HepG2 (cell line): Measurements from ENCODE around the gene CD72. TPM values are rescaled to one million over a fixed set of nuclear protein-coding genes. Genes with fewer than 3 reads are reported as not detected.

Experiments
- FIP1L1 ChIP-seq: fragments of 200-400 bp; formaldehyde crosslinking; IDR thresholded peaks from 2 replicates; pipeline ENCODE4 v1.6.1; 2018; ENCODE audit warnings: low read depth, mild to moderate bottlenecking, low read length, moderate library complexity, borderline replicate concordance; ENCODE audit not compliant: insufficient read depth
- GATAD2A ChIP-seq: IDR thresholded peaks from 2 replicates; pipeline ENCODE4 v1.6.1; 2016
- GPN1 ChIP-seq: sonication (generic); formaldehyde crosslinking; IDR thresholded peaks from 2 replicates; pipeline ENCODE4 v1.5.1; 2020; ENCODE audit warnings: missing genetic modification reagents, borderline replicate concordance
- IRX3 ChIP-seq: sonication (generic); formaldehyde crosslinking; IDR thresholded peaks from 2 replicates; pipeline ENCODE4 v1.8.1; 2023; ENCODE audit warnings: mild to moderate bottlenecking, low read depth, missing genetic modification reagents, borderline replicate concordance
- NR2F1 ChIP-seq, 2 experiments: fragments of 450-650 bp in 1 of 2; formaldehyde crosslinking in 1 of 2; IDR thresholded peaks; 2 replicates each; pipeline versions ENCODE4 v1.5.0 to v1.6.1; 2016 to 2020; ENCODE audit warnings: mild to moderate bottlenecking in 1 of 2, missing compliant biosample characterization in 1 of 2, missing genetic modification reagents in 1 of 2, moderate library complexity in 1 of 2
- PTBP1 ChIP-seq: fragments of 200-400 bp; formaldehyde crosslinking; IDR thresholded peaks from 2 replicates; pipeline ENCODE4 v1.6.1; 2018; ENCODE audit warnings: low read length, low read depth; ENCODE audit not compliant: poor library complexity, severe bottlenecking
- SMARCC2 ChIP-seq: fragments of 450-650 bp; IDR thresholded peaks from 2 replicates; pipeline ENCODE4 v1.6.1; 2017; ENCODE audit warnings: antibody characterized with exemption, mild to moderate bottlenecking
- SMARCE1 ChIP-seq: fragments of 450-650 bp; IDR thresholded peaks from 2 replicates; pipeline ENCODE4 v1.6.1; 2017; ENCODE audit warnings: borderline replicate concordance
- YEATS2 ChIP-seq: sonication (generic); formaldehyde crosslinking; IDR thresholded peaks from 2 replicates; pipeline ENCODE4 v1.4.0; 2020; ENCODE audit warnings: missing genetic modification reagents, borderline replicate concordance
- ZFY ChIP-seq: sonication (generic); formaldehyde crosslinking; IDR thresholded peaks from 2 replicates; pipeline ENCODE4 v1.4.0; 2020; ENCODE audit warnings: missing genetic modification reagents
- ZNF205 ChIP-seq: IDR thresholded peaks from 2 replicates; pipeline ENCODE4 v1.6.1; 2018; ENCODE audit warnings: missing biosample characterization, missing genetic modification reagents
- ZNF235 ChIP-seq: sonication (generic); formaldehyde crosslinking; IDR thresholded peaks from 2 replicates; pipeline ENCODE4 v1.8.1; 2023; ENCODE audit warnings: mild to moderate bottlenecking, missing genetic modification reagents, borderline replicate concordance
- ZNF558 ChIP-seq: sonication (generic); formaldehyde crosslinking; IDR thresholded peaks from 2 replicates; pipeline ENCODE4 v1.9.0; 2022; ENCODE audit warnings: mild to moderate bottlenecking, missing genetic modification reagents, borderline replicate concordance
- ZNF567 ChIP-seq: sonication (generic); formaldehyde crosslinking; IDR thresholded peaks from 2 replicates; pipeline ENCODE4 v1.8.1; 2023; ENCODE audit warnings: mild to moderate bottlenecking, missing genetic modification reagents, borderline replicate concordance
- ZNF724P ChIP-seq: sonication (generic); formaldehyde crosslinking; IDR thresholded peaks from 2 replicates; pipeline ENCODE4 v1.8.0; 2022; ENCODE audit warnings: missing genetic modification reagents, borderline replicate concordance
- polyA plus RNA-seq, 8 experiments: library from polyadenylated mRNA; depleted of rRNA in 3 of 8; stranded (reverse) in 7 of 8; unstranded in 1 of 8; fragments of >200 nt; fragmentation: Illumina TruSeq in 4 of 8; extraction: Trizol in 4 of 8; gene quantifications; 2 replicates each; pipeline versions ENCODE4 v1.2.1 to v1.2.3, GENCODE V29; 2011 to 2016; ENCODE audit warnings: low read depth in 4 of 8, missing spikeins in 1 of 8, mixed read lengths in 1 of 8; ENCODE audit not compliant: insufficient read depth in 1 of 8
- total RNA-seq, 5 experiments: library from RNA; depleted of rRNA; stranded (reverse); fragments of >200 nt; fragmentation: Illumina TruSeq; extraction: Trizol; gene quantifications; 2 replicates each; pipeline ENCODE4 v1.2.3, GENCODE V29; 2016; ENCODE audit warnings: low read depth in 1 of 5
- TF ChIP-seq, protein P1 (sequence below): sonication (generic); formaldehyde crosslinking; IDR thresholded peaks from 2 replicates; pipeline ENCODE4 v1.4.0; 2020; ENCODE audit warnings: mild to moderate bottlenecking, missing genetic modification reagents
- TF ChIP-seq, protein P2 (sequence below): sonication (generic); formaldehyde crosslinking; IDR thresholded peaks from 2 replicates; pipeline ENCODE4 v1.4.0; 2020; ENCODE audit warnings: missing genetic modification reagents

CD72 gene
- total and polyA plus RNA-seq, 2 of the 13 experiments (the other 11 are each of a cell fraction or from before 2014, with no cell fraction given), result 0.18 to 1.1 TPM

DNA sequence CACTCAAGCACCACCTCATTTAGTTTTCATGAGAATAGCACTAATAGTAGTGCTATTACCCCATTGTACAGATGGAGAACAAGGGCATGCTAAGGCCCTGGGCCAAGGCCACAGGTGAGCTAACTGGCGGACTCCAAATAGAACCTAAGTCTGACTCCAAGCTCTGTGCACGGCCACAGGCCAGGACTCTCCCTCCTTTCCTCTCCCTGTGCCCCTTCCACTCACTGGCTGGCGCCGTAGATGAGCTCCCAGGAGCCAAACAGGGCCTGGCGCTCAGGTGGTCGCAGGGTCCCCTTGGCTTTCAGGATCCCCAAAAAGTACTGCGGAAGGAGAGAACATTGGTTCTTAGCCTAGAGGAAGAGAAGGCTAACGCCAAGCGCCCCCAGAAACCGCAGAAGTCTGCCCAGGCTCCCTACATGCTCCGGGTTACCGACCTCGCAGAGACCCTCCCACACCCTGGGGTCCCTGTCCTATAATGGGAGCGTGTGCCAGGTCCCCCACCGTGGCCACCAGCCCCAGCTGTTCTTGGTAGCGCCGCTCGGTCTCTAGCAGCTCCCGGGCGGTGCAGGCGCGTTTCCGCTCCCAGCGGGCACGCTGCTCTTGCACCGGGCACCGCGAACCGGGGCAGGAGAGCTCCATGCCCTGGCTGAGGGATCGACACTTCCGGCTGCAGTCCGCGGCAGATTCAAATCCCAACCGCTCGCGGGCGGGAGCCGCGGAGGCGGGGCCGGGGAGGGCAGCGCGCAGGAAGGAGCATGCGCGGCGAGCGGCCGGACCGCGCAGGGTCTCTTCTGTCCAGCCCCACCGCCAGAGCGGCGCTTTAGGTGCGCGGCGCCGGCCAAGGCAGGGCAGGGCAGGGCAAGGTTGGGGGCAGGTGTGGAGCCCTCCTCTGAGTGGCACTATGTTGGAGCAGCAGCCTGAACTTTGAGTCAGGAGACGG lies 46.6 kb upstream of the CD72 start, which contains the start of gene ARHGEF39 (continued):
- TF ChIP-seq, protein P1, sequence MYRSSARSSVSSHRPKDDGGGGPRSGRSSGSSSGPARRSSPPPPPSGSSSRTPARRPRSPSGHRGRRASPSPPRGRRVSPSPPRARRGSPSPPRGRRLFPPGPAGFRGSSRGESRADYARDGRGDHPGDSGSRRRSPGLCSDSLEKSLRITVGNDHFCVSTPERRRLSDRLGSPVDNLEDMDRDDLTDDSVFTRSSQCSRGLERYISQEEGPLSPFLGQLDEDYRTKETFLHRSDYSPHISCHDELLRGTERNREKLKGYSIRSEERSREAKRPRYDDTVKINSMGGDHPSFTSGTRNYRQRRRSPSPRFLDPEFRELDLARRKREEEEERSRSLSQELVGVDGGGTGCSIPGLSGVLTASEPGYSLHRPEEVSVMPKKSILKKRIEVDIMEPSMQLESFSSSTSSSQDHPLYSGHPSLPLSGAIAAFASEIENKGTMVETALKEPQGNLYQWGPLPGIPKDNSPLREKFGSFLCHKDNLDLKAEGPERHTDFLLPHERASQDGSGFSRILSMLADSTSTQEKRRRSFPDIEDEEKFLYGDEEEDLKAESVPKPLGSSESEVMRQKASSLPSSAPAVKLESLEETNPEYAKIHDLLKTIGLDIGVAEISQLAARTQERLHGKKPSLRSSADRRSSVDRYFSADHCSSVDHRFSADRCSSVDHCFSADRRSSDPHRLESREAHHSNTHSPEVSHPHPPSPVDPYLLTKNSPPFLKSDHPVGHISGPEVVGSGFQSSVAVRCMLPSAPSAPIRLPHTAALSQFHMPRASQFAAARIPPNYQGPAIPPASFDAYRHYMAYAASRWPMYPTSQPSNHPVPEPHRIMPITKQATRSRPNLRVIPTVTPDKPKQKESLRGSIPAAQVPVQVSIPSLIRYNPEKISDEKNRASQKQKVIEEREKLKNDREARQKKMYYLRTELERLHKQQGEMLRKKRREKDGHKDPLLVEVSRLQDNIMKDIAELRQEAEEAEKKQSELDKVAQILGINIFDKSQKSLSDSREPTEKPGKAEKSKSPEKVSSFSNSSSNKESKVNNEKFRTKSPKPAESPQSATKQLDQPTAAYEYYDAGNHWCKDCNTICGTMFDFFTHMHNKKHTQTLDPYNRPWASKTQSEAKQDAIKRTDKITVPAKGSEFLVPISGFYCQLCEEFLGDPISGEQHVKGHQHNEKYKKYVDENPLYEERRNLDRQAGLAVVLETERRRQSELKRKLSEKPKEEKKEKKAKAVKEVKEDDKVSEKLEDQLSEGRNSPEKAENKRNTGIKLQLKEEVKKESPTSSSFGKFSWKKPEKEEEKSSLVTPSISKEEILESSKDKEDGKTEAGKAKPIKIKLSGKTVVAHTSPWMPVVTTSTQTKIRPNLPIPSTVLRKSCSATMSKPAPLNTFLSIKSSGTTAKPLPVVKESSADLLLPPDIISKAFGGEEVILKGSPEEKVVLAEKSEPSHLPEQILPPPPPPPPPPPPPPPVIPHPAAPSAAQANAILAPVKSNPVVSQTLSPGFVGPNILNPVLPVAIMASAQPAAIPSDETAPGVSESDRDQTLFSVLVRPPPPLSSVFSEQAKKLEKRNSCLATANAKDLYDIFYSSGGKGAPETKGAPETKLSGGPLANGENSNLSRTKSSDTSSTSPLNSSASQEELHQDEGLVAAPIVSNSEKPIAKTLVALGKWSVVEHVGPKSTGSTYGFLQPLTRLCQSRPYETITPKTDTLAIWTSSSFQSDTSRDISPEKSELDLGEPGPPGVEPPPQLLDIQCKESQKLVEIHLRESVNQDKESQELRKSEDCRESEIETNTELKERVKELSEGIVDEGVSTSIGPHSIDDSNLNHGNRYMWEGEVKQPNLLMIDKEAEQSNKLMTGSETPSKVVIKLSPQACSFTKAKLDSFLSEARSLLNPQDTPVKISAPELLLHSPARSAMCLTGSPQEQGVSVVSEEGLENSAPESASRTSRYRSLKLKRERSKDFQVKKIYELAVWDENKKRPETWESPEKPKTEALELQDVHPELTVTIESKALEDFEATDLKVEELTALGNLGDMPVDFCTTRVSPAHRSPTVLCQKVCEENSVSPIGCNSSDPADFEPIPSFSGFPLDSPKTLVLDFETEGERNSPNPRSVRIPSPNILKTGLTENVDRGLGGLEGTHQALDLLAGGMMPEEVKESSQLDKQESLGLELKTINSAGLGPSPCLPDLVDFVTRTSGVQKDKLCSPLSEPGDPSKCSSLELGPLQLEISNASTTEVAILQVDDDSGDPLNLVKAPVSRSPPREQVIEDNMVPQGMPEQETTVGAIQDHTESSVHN (CRISPR knock-in tag), result 0 out of 2 replicates have a peak, but pooled peaks have one; percentile 8
- TF ChIP-seq NR2F1 (CRISPR knock-in tag; IDR thresholded peaks at IDR 0.05), result no peak
- TF ChIP-seq SMARCE1, result no peak
- peak; percentile 98 for TF ChIP-seq ZNF724P
- TF ChIP-seq, protein P2, sequence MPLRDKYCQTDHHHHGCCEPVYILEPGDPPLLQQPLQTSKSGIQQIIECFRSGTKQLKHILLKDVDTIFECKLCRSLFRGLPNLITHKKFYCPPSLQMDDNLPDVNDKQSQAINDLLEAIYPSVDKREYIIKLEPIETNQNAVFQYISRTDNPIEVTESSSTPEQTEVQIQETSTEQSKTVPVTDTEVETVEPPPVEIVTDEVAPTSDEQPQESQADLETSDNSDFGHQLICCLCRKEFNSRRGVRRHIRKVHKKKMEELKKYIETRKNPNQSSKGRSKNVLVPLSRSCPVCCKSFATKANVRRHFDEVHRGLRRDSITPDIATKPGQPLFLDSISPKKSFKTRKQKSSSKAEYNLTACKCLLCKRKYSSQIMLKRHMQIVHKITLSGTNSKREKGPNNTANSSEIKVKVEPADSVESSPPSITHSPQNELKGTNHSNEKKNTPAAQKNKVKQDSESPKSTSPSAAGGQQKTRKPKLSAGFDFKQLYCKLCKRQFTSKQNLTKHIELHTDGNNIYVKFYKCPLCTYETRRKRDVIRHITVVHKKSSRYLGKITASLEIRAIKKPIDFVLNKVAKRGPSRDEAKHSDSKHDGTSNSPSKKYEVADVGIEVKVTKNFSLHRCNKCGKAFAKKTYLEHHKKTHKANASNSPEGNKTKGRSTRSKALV (CRISPR knock-in tag), result peak; percentile 75
- peak; percentile 68; the same call in 1 of the 2 replicates for TF ChIP-seq ZNF558 (CRISPR knock-in tag)
- peak; percentile 65; the same call in 1 of the 2 replicates for TF ChIP-seq YEATS2 (CRISPR knock-in tag)
- no peak; the same call in 1 of the 2 replicates for TF ChIP-seq IRX3 (CRISPR knock-in tag)
- TF ChIP-seq PTBP1, result no peak
- no peak; the same call in 1 of the 2 replicates for TF ChIP-seq FIP1L1
- peak; percentile 59; the same call in 1 of the 2 replicates for TF ChIP-seq ZNF235
- peak; percentile 53; the same call in 1 of the 2 replicates for TF ChIP-seq GPN1 (CRISPR knock-in tag)
- TF ChIP-seq SMARCC2, result no peak
- peak; percentile 43; the same call in 1 of the 2 replicates for TF ChIP-seq ZNF205 (CRISPR knock-in tag)
- TF ChIP-seq GATAD2A (CRISPR knock-in tag), result peak; percentile 52
- TF ChIP-seq ZNF567, result no peak
- TF ChIP-seq ZFY, result peak; percentile 67
